ENCODE results near the gene AMIGO1.

Gene AMIGO1

GRCh38 chr1:109499081-109499480, 10.4 kb downstream of the AMIGO1 start:
- no peak for TF ChIP-seq TAF1 (IDR thresholded peaks at IDR 0.05; ENCODE audit: borderline replicate concordance, low read depth, low read length)
- no peak for TF ChIP-seq POLR2AphosphoS5 (IDR thresholded peaks at IDR 0.05; ENCODE audit: low read depth, low read length)
- no peak for TF ChIP-seq POLR2A (IDR thresholded peaks at IDR 0.05; ENCODE audit: low read depth, low read length)
- FAIRE-seq, result no peak
- no peak for DNase-seq (ENCODE audit: insufficient read length)

GRCh38 chr1:109498161-109498801, 11.2 kb downstream of the AMIGO1 start:
- DNase-seq (ENCODE audit: insufficient read length) (no peak), FAIRE-seq (no peak)
- TF ChIP-seq TAF1 (IDR thresholded peaks at IDR 0.05; ENCODE audit: borderline replicate concordance, low read depth, low read length) (no peak), POLR2A (IDR thresholded peaks at IDR 0.05; ENCODE audit: low read depth, low read length) (no peak), POLR2AphosphoS5 (IDR thresholded peaks at IDR 0.05; ENCODE audit: low read depth, low read length) (no peak)

GRCh38 chr1:109497449-109498160, 11.9 kb downstream of the AMIGO1 start:
- DNase-seq (ENCODE audit: insufficient read length), result no peak
- TF ChIP-seq POLR2AphosphoS5 (IDR thresholded peaks at IDR 0.05; ENCODE audit: low read depth, low read length), result no peak
- no peak for TF ChIP-seq TAF1 (IDR thresholded peaks at IDR 0.05; ENCODE audit: borderline replicate concordance, low read depth, low read length)
- no peak for TF ChIP-seq POLR2A (IDR thresholded peaks at IDR 0.05; ENCODE audit: low read depth, low read length)

DNA sequence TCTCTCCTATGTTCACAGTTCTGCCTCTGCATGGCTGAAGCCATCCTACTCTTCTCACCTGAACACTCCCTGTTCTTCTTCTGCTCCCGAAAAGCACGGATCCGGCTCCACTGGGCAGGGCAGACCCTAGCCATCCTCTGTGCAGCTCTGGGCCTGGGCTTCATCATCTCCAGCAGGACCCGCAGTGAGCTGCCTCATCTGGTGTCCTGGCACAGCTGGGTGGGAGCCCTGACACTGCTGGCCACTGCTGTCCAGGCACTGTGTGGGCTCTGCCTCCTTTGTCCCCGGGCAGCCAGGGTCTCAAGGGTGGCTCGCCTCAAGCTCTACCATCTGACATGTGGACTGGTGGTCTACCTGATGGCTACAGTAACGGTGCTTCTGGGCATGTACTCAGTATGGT, 13.8 kb downstream of the AMIGO1 start:
- DNase-seq (ENCODE audit: insufficient read length) (no peak), FAIRE-seq (no peak)
- TF ChIP-seq TAF1 (IDR thresholded peaks at IDR 0.05; ENCODE audit: borderline replicate concordance, low read depth, low read length), result no peak
- no peak for TF ChIP-seq POLR2AphosphoS5 (IDR thresholded peaks at IDR 0.05; ENCODE audit: low read depth, low read length)
- TF ChIP-seq POLR2A (IDR thresholded peaks at IDR 0.05; ENCODE audit: low read depth, low read length), result no peak

More at GRCh38 chr1:109497449-109498160, 11.9 kb downstream of the AMIGO1 start:
- FAIRE-seq, result no peak

DNA sequence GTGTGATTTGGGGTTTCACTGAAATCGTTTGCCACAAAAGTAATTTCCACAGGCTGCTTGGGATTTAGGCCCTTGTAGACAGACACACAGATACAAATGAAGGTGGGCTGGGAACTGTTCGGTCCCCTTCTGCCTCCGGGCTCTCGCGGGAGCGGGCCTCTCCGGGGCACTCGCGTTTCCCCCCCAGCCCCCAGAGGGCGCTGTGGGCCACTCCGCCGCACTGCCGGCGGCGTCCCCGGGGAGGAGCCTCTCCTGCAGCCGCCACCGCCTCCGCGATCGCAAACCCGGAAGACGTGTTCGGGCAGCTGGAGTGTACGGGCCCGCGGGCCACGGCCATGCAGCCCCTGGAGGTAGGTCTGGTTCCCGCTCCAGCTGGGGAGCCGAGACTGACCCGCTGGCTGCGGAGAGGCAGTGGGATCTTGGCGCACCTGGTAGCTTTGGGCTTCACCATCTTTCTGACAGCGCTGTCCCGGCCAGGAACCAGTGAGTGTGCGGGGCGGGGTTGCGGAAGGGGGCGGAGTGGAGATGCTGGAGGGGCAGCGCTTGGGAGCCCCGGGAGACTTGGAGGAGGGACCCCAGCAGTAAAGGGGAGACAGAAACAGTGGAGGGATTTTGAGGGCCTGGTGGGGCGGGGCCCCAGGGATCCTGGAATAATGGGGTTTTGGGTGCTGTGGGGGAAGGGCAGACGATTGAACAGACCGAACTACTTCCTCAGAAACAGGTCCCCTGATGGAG, 15.6 kb downstream of the AMIGO1 start, which contains the start of gene CYB561D1:
Gene CYB561D1 (plus strand): TSS at position 290 of the 735 bp plus-strand sequence. CDS start 46 bp downstream, at position 336.
- DNase-seq (ENCODE audit: insufficient read length) (peak; percentile 93), FAIRE-seq (peak; percentile 95)
- peak; percentile 90 for TF ChIP-seq POLR2A (IDR thresholded peaks at IDR 0.05; ENCODE audit: low read depth, low read length)
- TF ChIP-seq POLR2AphosphoS5 (IDR thresholded peaks at IDR 0.05; ENCODE audit: low read depth, low read length), result peak; percentile 89
- TF ChIP-seq TAF1 (IDR thresholded peaks at IDR 0.05; ENCODE audit: borderline replicate concordance, low read depth, low read length), result peak; percentile 23; the same call in 1 of the 2 replicates

DNA sequence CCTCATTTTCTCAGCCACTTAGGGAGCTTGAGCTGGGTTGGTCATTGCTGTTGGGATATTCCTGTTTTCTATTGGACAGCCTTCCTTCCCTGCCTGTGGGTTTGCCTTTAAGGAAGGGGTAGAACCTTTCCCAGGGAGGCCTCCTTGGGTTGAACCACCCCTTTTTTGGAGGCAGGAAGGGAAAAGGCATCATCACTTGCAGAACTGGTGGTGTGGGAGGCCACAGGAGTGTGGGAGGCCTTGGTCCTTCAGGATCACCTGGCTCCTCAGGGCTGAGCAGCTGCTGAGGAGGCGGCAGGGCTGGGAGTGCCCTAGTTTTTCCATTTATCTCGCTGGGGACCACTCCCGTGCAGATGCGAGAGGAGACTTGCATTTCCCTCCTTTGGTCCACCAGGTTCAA, 16.3 kb downstream of the AMIGO1 start:
- TF ChIP-seq POLR2A (IDR thresholded peaks at IDR 0.05; ENCODE audit: low read depth, low read length), result no peak
- TF ChIP-seq POLR2AphosphoS5 (IDR thresholded peaks at IDR 0.05; ENCODE audit: low read depth, low read length), result no peak
- no peak for TF ChIP-seq TAF1 (IDR thresholded peaks at IDR 0.05; ENCODE audit: borderline replicate concordance, low read depth, low read length)
- DNase-seq (ENCODE audit: insufficient read length) (no peak), FAIRE-seq (no peak)

DNA sequence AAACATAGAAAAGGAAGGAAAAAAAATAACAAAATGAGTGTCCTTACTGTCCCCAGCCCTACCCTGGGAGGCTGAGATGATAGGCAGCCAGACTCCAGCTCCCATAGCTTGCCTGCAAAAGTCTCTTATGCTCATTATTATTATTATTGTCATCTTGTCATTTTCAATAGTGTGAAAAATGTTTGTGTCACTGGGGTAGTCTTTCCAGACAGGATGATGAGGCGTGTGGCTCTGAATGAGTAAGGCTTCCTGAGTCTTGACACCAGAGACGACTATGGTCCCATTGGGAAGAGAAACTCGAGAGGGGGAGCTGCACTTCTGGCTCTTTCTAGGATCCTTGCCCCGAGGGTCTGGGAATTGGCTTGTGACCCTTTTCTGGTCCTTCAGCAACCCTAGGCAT, 16.7 kb downstream of the AMIGO1 start:
- FAIRE-seq (no peak), DNase-seq (ENCODE audit: insufficient read length) (no peak)
- no peak for TF ChIP-seq POLR2A (IDR thresholded peaks at IDR 0.05; ENCODE audit: low read depth, low read length)
- no peak for TF ChIP-seq POLR2AphosphoS5 (IDR thresholded peaks at IDR 0.05; ENCODE audit: low read depth, low read length)
- no peak for TF ChIP-seq TAF1 (IDR thresholded peaks at IDR 0.05; ENCODE audit: borderline replicate concordance, low read depth, low read length)

GRCh38 chr1:109491372-109491771, 18.2 kb downstream of the AMIGO1 start:
- TF ChIP-seq POLR2AphosphoS5 (IDR thresholded peaks at IDR 0.05; ENCODE audit: low read depth, low read length), result no peak
- TF ChIP-seq POLR2A (IDR thresholded peaks at IDR 0.05; ENCODE audit: low read depth, low read length), result no peak
- no peak for TF ChIP-seq TAF1 (IDR thresholded peaks at IDR 0.05; ENCODE audit: borderline replicate concordance, low read depth, low read length)
- no peak for DNase-seq (ENCODE audit: insufficient read length)
- no peak for FAIRE-seq

GRCh38 chr1:109490934-109491302, 18.6 kb downstream of the AMIGO1 start:
- FAIRE-seq, result no peak
- no peak for TF ChIP-seq POLR2AphosphoS5 (IDR thresholded peaks at IDR 0.05; ENCODE audit: low read depth, low read length)
- no peak for TF ChIP-seq TAF1 (IDR thresholded peaks at IDR 0.05; ENCODE audit: borderline replicate concordance, low read depth, low read length)
- TF ChIP-seq POLR2A (IDR thresholded peaks at IDR 0.05; ENCODE audit: low read depth, low read length), result no peak
- DNase-seq (ENCODE audit: insufficient read length), result no peak

- peak; percentile 89 for FAIRE-seq
- TF ChIP-seq TAF1 (IDR thresholded peaks at IDR 0.05; ENCODE audit: borderline replicate concordance, low read depth, low read length), result no peak
- no peak for TF ChIP-seq POLR2AphosphoS5 (IDR thresholded peaks at IDR 0.05; ENCODE audit: low read depth, low read length)
- no peak for TF ChIP-seq POLR2A (IDR thresholded peaks at IDR 0.05; ENCODE audit: low read depth, low read length)
- no peak for DNase-seq (ENCODE audit: insufficient read length)
Measured at GRCh38 chr1:109490029-109490933, 19.2 kb downstream of the AMIGO1 start.

All from GM12892 (cell line).